ENCODE measurements around the gene PLEKHN1.
"Not testable (repeated sequence)": the region's sequence is repeated elsewhere in the genome, so short reads cannot be mapped to it uniquely, and the experiment has no call there.

The PLEKHN1 gene

DNA sequence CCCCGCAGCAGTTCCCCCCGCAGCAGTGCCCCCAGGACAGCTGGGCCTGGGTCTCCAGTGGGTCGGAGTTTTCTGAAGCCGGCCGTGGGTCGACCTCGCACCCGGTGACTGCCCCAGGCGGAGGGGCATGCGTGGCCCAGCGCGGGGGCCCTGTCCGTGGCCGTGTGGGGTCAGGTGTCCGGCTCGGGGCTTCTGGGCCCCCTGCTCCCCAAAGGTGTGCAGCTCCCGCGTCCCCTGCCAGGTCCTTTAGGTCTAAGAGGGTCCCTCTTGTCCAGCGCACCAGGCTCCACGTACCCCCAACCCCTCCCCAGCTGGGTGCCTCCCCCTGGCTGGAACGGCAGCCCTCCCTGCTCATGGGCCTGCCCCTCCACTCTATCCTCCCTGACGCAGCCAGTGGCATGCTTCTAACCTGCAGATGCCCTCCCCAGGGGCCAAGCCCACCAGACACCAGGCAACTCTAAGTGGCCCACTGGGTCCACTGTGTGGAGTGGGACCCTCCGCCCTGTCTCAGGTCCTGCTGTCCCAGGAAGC is 39.6 kb downstream of the PLEKHN1 start:
- in situ Hi-C loops (cut with MboI; ENCODE audit: low sequenced_read_pairs): no loop called here

DNA sequence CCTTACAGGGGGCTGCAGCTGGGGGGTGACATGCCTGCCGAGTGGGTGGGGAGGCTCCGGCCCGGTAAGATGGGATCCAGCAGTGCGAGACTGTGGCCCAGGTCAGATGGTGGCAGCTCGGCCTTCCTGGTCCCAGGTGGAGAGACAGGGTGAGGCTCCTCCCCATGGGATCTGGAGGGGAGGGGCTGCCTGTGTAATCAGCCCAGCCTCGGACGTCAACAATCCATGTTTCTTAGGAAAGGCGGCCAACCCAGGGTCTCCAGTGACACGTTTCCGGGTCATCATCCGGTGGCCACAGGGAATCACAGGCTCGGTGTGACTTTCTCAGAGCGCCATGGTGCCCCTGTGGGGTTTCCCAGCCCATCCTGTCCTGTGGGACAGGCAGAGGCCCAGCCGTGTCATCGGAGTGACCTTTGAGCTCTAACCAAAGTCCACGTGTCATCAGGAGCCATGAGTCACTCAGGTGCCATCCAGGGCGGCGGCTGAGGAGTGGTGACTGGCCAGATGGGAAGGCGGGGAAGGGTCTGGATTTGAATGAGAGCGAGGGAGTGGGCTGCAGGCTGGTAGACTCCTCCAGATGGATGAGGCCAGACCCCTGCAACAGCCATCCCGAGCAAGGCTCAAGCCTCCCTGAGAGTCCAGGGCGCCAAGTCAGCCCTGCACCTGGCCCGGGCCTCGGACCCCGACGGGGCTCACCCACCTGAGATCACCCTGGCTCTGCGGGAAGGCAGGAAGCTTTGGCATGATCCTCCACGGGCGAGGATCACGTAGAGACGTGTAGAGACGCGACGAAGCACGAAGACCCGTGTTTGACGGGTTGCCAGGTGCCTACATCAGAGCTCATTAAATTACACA is 40.2 kb downstream of the PLEKHN1 start:
- in situ Hi-C loops (cut with MboI; ENCODE audit: low sequenced_read_pairs): no loop called here

DNA sequence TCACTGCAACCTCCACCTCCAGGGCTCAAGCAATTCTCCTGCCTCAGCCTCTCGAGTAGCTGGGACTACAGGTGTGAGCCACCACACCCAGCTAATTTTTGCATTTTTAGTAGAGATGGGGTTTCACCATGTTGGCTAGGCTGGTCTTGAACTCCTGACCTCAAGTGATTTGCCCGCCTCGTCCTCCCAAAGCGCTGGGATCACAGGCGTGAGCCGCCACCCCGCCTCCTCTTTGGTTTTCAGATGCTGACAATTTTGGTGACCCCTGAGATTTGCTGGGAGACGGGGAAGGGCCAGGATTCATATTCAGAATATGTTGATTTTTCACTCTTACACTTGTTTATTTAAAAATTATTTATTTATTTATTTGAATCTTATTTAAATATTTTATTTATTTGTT is 43.8 kb downstream of the PLEKHN1 start:
- in situ Hi-C loops (cut with MboI; ENCODE audit: low sequenced_read_pairs): not testable (repeated sequence)

DNA sequence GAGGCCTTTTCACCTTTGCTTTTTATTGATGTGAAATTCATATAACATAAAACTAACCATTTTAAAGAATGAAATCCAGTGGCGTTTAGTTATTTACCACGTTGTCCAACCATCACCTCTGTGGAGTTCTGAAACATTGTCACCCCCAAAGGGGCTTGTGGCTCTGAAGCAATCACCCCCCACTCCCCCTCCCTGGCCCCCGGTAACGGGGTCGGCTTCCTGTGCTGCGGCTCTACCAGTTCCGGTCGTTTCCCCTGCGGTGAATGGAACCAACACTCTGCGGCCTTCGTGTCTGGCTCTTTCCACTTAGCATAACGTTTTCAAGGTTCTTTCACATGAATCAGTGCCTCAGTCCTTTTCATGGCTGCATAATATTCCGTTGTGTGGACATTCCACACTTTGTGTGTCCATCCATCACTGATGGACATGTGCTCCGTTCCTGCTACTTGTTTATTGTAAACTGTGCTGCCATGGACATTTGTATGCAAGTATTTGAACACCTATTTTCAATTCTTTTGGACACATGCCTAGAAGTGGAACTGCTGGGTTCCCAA is 45.2 kb downstream of the PLEKHN1 start:
- in situ Hi-C loops (cut with MboI; ENCODE audit: low sequenced_read_pairs): no loop called here

DNA sequence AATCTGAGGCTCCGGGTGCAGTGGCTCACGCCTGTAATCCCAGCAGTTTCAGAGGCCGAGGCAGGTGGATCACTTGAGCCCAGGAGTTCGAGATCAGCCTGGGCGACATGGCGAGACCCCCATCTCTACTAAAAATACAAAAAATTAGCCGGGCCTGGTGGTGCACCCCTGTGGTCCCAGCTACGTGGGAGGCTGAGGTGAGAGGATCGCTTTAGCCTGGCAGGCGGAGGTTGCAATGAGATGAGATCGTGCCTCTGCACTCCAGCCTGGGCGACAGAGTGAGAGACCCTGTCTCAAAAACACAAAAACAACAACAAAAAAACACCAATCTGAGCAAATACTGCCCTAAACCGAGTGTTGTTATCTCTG is 46.4 kb downstream of the PLEKHN1 start:
- in situ Hi-C loops (cut with MboI; ENCODE audit: low sequenced_read_pairs): not testable (repeated sequence)

DNA sequence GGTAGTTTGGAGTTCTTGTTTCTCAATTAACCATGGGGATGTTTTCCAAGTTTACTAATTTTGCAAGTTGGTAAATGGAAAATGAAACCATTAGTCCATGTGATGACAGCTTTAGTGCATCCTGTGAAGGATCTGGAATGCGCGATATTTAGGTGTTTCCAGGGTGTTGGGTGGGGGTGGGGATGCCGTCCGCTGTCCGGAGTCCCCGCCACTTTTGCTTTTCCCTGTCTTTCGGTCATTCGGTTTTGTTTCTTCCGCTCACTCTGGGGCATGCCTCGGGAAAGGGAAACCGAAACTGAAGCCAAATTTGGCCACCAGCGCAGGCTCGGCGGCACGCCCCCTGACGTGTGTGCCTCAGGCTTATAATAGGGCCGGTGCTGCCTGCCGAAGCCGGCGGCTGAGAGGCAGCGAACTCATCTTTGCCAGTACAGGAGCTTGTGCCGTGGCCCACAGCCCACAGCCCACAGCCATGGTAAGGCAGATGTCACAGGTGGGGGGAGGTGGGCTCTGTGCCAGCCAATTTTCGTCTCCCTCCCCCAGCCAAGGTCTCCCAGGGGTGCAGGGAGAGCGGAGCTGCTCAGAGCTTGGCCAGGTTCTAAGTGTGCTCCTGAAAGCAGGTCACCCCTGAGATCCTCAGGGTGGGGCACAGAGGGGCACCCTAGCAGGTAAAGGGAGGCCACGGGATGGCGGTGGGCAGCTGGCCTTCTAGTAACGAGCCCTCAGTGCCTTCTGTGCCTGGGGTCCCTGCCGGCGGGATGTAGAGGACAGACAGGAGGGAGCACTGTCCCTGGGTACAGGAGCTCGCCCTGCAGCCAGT is 47.0 kb downstream of the PLEKHN1 start, which contains the start of gene ISG15:
Gene ISG15, plus strand, starts transcription at position 393 of the 817 bp plus-strand sequence. Its CDS starts 77 bp downstream, at position 470.
- in situ Hi-C loops (cut with MboI; ENCODE audit: low sequenced_read_pairs): no loop called here

DNA sequence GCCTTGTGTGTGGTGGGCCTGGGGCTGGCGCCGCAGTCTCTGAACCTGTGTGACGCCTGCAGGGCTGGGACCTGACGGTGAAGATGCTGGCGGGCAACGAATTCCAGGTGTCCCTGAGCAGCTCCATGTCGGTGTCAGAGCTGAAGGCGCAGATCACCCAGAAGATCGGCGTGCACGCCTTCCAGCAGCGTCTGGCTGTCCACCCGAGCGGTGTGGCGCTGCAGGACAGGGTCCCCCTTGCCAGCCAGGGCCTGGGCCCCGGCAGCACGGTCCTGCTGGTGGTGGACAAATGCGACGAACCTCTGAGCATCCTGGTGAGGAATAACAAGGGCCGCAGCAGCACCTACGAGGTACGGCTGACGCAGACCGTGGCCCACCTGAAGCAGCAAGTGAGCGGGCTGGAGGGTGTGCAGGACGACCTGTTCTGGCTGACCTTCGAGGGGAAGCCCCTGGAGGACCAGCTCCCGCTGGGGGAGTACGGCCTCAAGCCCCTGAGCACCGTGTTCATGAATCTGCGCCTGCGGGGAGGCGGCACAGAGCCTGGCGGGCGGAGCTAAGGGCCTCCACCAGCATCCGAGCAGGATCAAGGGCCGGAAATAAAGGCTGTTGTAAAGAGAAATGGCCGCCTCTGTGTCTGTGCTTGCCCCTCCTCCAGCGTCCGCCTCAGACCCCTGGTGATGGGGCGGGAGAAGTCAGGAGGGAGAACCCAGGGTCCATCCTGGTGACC is 47.8 kb downstream of the PLEKHN1 start:
- in situ Hi-C loops (cut with MboI; ENCODE audit: low sequenced_read_pairs): no loop called here

DNA sequence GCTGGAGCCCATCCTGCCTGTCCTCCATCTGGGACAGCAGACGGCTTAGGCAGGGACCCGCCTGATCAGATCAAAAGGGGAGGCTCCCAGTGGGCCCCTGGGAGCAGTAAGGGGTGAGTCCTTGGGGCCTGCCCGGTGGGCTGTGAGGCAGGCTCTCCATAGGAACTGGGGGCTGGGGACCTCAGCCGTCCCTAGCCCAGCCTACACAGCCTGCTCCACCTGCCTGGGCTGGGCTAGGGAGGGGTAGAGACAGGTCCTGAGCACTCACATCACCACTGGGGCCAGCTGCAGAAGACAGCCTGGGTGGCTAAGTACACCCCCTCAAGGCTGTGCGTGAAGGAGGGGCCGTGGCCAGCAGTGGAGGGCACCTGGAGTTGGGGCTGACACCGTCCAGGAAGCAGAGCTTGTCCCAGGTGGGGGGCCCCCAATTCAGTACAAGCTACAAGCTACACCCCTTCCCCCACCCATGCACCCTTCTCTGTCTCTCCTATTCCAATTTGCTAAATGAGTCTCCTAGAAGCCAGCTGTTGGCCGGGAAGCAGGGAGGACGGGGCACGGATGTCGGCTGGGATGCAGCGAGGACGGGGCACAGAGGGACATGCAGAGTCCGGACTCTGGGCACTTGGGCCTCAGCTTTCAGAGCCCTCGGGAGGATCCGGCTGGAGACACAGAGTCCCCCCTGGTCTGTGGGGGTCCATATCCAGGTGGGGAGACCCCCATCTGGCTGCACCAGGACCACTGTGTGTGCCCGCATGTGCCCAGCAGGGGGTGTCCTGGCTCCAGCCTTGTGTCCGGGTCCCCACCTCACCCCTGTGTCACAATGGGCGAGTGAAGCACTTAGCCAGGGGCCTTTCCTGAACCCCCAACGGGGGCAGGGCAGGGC is 48.8 kb downstream of the PLEKHN1 start:
- in situ Hi-C loops (cut with MboI; ENCODE audit: low sequenced_read_pairs): no loop called here

DNA sequence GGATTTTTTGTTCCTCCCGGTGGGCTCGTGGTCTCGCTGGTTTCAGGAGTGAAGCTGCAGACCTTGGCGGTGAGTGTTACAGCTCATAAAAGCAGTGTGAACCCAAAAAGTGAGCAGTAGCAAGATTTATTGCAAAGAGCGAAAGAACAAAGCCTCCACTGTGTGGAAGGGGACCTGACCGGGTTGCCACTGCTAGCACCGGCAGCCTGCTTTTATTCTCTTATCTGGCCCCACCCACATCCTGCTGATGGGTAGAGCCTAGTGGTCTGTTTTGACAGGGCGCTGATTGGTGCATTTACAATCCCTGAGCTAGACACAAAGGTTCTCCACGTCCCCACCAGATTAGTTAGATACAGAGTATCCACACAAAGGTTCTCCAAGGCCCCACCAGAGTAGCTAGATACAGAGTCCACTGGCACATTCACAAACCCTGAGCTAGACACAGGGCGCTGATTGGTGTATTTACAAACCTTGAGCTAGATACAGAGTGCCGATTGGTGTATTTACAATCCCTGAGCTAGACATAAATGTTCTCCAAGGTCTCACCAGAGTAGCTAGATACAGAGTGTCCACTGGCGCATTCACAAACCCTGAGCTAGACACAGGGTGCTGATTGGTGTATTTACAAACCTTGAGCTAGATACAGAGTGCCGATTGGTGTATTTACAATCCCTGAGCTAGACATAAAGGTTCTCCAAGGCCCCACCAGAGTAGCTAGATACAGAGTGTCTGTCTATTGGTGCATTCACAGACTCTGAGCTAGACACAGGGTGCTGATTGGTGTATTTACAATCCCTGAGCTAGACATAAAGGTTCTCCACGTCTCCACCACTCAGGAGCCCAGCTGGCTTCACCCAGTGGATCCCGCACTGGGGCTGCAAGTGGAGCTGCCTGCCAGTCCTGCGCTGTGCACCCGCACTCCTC is 51.4 kb downstream of the PLEKHN1 start:
- in situ Hi-C loops (cut with MboI; ENCODE audit: low sequenced_read_pairs): not testable (repeated sequence)

DNA sequence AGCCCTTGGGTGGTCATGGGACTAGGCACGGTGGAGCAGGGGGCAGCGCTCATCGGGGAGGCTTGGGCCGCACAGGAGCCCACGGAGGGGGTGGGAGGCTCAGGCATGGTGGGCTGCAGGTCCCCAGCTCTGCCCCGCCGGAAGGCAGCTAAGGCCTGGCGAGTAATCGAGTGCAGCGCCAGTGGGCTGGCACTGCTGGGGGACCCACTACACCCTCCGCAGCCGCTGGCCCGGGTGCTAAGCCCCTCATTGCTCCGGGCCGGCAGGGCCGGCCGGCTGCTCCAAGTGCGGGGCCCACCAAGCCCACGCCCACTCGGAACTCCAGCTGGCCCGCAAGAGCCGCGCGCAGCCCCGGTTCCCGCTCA is 52.0 kb downstream of the PLEKHN1 start:
- in situ Hi-C loops (cut with MboI; ENCODE audit: low sequenced_read_pairs): not testable (repeated sequence)

DNA sequence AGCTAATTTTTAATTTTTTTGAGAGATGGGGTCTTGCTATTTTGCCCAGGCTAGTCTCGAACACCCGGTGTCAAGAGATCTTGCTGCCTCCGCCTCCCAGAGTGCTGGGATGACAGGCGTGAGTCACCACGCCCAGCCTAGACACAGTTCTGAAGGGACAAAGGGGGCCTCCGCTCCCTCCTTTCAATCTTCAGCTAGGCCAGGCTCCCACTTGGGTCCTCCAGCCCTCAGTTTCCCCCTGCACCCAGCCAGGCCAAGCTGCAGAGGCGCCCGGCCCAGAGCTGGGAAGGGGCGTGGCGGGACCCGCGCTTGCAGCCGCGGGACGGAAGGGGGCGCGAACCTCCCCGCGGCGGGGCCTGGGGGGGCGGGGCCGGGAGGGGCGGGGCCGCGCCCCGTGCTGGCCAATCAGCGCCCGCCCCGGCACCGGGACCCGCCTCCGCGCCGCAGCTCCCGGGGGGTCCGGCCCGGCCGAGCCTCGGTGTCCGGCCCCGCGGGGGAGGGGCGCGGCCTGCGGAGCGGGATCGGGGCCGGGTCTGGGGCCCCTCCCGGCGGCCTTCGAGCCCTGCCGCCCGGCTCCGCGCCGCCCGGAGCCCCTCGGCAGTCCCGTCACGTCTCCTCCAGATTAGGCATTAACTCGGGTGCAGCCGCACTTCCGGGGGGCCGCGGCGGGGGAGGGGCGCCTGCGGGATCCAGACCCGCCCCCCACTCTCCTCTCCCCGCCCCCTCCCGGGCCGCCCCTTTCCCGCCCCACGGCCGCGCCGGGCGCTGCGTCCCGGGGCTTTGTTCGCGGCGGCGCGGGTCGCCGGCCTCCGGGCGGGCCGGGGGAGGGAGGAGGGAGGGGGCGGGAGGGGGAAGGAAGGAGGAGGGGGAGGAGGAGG is 53.1 kb downstream of the PLEKHN1 start:
- in situ Hi-C loops (cut with MboI; ENCODE audit: low sequenced_read_pairs): no loop called here

DNA sequence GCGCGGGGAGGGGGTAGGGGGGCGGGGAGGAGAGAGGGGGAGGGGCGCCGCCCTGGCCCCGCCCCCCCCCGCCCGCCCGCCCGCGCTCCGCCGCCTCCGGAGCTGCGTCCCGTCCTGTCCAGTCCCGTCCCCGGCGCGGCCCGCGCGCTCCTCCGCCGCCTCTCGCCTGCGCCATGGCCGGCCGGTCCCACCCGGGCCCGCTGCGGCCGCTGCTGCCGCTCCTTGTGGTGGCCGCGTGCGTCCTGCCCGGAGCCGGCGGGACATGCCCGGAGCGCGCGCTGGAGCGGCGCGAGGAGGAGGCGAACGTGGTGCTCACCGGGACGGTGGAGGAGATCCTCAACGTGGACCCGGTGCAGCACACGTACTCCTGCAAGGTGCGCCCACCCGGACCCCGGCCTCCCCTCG is 53.7 kb downstream of the PLEKHN1 start, which contains the start of gene AGRN:
Gene AGRN, plus strand, starts transcription at position 121 of the 405 bp plus-strand sequence. Its CDS starts 53 bp downstream, at position 174.
- in situ Hi-C loops (cut with MboI; ENCODE audit: low sequenced_read_pairs): no loop called here

DNA sequence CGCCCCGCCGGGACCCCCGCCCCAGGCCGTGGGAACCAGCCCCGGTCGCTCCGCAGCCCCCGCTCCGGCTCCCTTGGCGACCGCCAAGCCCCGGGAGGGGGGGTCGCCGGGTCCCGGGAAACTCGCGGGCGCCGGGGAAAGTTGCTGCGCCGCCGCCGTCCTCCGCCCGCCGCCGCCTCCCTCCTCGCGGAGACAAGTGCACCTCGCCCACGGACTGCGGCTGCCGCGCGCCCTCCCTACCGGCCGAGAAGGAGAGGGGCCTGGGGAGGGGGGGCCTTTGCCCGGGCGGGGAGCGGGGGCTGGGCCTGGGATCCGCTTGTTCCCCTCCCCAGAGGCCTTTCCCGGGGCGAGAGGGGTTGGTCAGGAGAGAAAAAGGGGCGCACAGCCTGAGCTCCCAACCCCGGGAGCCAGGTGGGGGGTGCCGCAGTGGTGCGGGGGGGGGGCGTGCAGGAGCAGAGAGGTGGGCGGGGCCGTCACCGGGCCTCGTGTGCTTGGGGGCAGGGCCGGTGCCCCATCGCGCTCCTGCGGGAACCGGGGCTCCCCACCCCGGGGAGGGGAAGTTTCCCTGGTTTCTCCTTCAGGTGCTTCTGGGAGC is 54.2 kb downstream of the PLEKHN1 start:
- in situ Hi-C loops (cut with MboI; ENCODE audit: low sequenced_read_pairs): no loop called here

DNA sequence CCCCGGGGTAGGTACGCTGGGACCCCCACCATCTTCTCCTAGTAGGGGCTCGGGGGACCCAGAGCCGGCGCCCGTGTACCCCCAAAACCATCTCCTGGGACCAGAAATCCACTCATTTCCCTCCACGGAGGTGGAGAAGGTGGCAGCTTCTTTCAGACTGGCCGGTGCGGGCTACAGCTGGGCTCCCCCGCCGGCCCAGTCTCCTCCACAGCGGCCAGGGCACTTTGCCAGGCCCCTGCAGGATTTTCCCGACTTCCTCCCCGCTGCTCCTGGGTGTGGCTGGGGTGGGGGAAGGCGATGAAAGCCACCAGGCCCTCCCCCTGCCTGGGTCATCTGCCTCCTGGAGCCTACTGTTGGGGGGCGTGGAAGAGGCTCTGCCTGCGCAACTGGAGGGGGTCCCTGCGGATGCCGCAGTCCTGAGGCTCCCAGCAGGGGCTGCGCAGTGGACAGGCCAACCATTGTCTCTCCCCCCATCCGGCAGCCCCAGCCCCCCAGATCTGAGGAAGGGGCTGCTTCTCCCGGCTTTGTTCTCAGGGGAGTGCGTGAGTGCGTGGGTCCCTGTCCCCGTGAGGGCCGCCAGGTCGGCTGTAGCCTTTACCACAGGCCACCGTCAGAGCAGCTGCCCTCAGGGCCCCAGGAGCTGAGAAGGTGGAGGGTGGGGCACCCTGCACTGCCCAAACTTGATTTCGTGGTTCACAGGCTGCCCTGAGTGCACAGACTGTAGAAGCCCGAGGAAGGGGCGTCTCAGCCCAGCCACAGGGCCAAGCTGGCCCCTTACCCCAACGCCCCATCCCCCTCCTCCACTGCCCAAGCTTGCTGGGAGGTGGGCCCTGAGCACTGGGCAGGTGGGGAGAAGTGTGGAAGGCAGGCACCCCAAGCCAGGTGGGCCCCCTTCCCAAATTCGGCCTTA is 55.0 kb downstream of the PLEKHN1 start:
- in situ Hi-C loops (cut with MboI; ENCODE audit: low sequenced_read_pairs): no loop called here

DNA sequence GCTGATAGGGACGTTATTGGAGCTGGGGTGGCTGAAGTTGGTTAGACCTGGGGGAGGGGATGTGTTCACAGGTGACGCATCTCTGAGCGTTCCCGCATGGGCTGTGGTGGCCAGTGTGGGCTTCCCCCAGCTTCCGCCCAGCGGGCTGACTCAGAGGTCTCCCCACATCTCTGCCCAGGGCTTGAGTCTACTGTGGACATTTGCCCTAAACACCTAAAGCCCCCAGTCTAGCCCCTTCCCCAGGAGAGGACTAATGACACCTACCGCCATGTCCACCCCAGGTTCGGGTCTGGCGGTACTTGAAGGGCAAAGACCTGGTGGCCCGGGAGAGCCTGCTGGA is 55.6 kb downstream of the PLEKHN1 start:
- in situ Hi-C loops (cut with MboI; ENCODE audit: low sequenced_read_pairs): no loop called here

DNA sequence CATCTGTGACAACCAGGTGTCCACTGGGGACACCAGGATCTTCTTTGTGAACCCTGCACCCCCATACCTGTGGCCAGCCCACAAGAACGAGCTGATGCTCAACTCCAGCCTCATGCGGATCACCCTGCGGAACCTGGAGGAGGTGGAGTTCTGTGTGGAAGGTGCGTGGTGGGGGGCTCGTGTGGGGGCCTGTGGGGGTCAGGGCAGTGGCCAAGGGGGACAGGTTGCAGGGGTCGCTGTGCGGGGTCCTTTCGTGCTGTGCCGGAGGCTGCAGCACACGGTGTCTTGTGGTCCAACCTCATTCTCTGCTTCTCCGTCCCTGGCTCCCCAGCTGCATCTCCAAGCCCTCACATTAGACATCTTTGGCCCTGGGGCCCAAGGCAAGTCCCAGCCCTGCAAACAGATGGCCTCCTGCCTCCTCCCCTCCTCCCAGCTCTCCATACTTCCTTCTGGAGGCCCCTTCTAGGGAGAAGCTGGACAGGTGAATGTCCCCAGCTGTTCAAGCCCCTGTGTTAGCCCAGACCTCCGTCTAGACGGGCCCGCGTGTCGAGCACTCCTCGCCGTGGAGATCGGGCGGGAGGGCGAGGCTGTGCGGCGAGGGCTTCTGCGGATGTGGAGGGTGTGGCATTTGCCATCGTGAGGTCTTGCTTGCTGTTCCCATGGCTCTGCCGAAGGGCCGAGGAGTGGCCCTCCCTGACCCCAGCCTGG is 56.2 kb downstream of the PLEKHN1 start:
- in situ Hi-C loops (cut with MboI; ENCODE audit: low sequenced_read_pairs): no loop called here
